ENCODE results near the gene MED13L.

Gene MED13L

GRCh38 chr12:116301621-116302020, 24.1 kb upstream of the MED13L start:
- DNase-seq (no peak), ATAC-seq (ENCODE audit: insufficient read depth, low read depth) (no peak)
- Histone ChIP-seq H3K4me2 (ENCODE audit: insufficient read depth, low read length) (no peak overlapping the region), H2AFZ (ENCODE audit: low read depth, low read length) (no peak overlapping the region), H3K9me3 (ENCODE audit: insufficient read depth, low read length, severe bottlenecking) (no peaks in the 10 kb centered on the region), H3K9ac (ENCODE audit: low read depth, low read length) (no peak overlapping the region), H3K27me3 (ENCODE audit: insufficient read depth, low read length, poor library complexity) (no peaks in the 10 kb centered on the region), H3K27ac (ENCODE audit: low read length) (no peak overlapping the region), H3K4me1 (ENCODE audit: insufficient read depth, low read length) (no peaks in the 10 kb centered on the region), H3K4me3 (ENCODE audit: low read depth in 1 of 2, low read length in 2 of 2) (no peak overlapping the region), H4K20me1 (ENCODE audit: insufficient read depth, low read length) (no peaks in the 10 kb centered on the region), H3K79me2 (ENCODE audit: insufficient read depth, low read length) (no peaks in the 10 kb centered on the region), H3K36me3 (ENCODE audit: insufficient read depth, low read length) (no peaks in the 10 kb centered on the region)
- TF ChIP-seq CTCF (IDR thresholded peaks at IDR 0.05; ENCODE audit: borderline replicate concordance, extremely low read depth, low read length, poor library complexity, severe bottlenecking) (no peak), EZH2 (IDR thresholded peaks at IDR 0.05; ENCODE audit: borderline replicate concordance, low read depth, low read length, severe bottlenecking) (no peak)

GRCh38 chr12:116299665-116300328, 22.3 kb upstream of the MED13L start:
- Histone ChIP-seq H3K4me3 (ENCODE audit: low read depth in 1 of 2, low read length in 2 of 2) (no peak overlapping the region), H4K20me1 (ENCODE audit: insufficient read depth, low read length) (no peaks in the 10 kb centered on the region), H3K4me1 (ENCODE audit: insufficient read depth, low read length) (no peaks in the 10 kb centered on the region), H3K36me3 (ENCODE audit: insufficient read depth, low read length) (no peaks in the 10 kb centered on the region), H3K79me2 (ENCODE audit: insufficient read depth, low read length) (no peaks in the 10 kb centered on the region), H3K4me2 (ENCODE audit: insufficient read depth, low read length) (no peak overlapping the region), H3K27ac (ENCODE audit: low read length) (no peak overlapping the region), H2AFZ (ENCODE audit: low read depth, low read length) (no peak overlapping the region), H3K9me3 (ENCODE audit: insufficient read depth, low read length, severe bottlenecking) (no peaks in the 10 kb centered on the region), H3K27me3 (ENCODE audit: insufficient read depth, low read length, poor library complexity) (no peaks in the 10 kb centered on the region), H3K9ac (ENCODE audit: low read depth, low read length) (no peak overlapping the region)
- no peak for DNase-seq
- TF ChIP-seq CTCF (IDR thresholded peaks at IDR 0.05; ENCODE audit: borderline replicate concordance, extremely low read depth, low read length, poor library complexity, severe bottlenecking), result no peak
- TF ChIP-seq EZH2 (IDR thresholded peaks at IDR 0.05; ENCODE audit: borderline replicate concordance, low read depth, low read length, severe bottlenecking), result no peak
- ATAC-seq (ENCODE audit: insufficient read depth, low read depth), result no peak

- H3K27ac ChIP-seq (ENCODE audit: low read length), result no peak overlapping the region
- H3K36me3 ChIP-seq (ENCODE audit: insufficient read depth, low read length), result no peaks in the 10 kb centered on the region
- H2AFZ ChIP-seq (ENCODE audit: low read depth, low read length), result no peak overlapping the region
- no peak overlapping the region for H3K4me2 ChIP-seq (ENCODE audit: insufficient read depth, low read length)
- TF ChIP-seq CTCF (IDR thresholded peaks at IDR 0.05; ENCODE audit: borderline replicate concordance, extremely low read depth, low read length, poor library complexity, severe bottlenecking) (no peak), EZH2 (IDR thresholded peaks at IDR 0.05; ENCODE audit: borderline replicate concordance, low read depth, low read length, severe bottlenecking) (no peak)
- DNase-seq (no peak), ATAC-seq (ENCODE audit: insufficient read depth, low read depth) (no peak)
- H3K4me3 ChIP-seq (ENCODE audit: low read depth in 1 of 2, low read length in 2 of 2), result no peak overlapping the region
- no peaks in the 10 kb centered on the region for H3K79me2 ChIP-seq (ENCODE audit: insufficient read depth, low read length)
- no peaks in the 10 kb centered on the region for H3K27me3 ChIP-seq (ENCODE audit: insufficient read depth, low read length, poor library complexity)
- no peaks in the 10 kb centered on the region for H4K20me1 ChIP-seq (ENCODE audit: insufficient read depth, low read length)
- no peak overlapping the region for H3K9ac ChIP-seq (ENCODE audit: low read depth, low read length)
- H3K9me3 ChIP-seq (ENCODE audit: insufficient read depth, low read length, severe bottlenecking), result no peaks in the 10 kb centered on the region
- H3K4me1 ChIP-seq (ENCODE audit: insufficient read depth, low read length), result no peaks in the 10 kb centered on the region
Observed at GRCh38 chr12:116299064-116299463, 21.6 kb upstream of the MED13L start.

All from DND-41 (cell line).